Stimulated activated CD8-positive, alpha-beta memory T cell treated with anti-CD3 and anti-CD28 coated beads, Interleukin-4, amount 100 ng/mL, for 24 hours (primary cell): ENCODE results near the gene MED27.

Experiments
- DNase-seq: peaks from one replicate; pipeline ENCODE4 v3.0.0-alpha.2; 2020; ENCODE audit warnings: low read depth

MED27 gene

GRCh38 chr9:131997779-131998178 is 81.9 kb downstream of the MED27 start:
- no peak for DNase-seq

- no peak for DNase-seq
These were observed 82.6 kb downstream of the MED27 start for GRCh38 chr9:131997076-131997475.

- DNase-seq = no peak
These were observed 84.3 kb downstream of the MED27 start for GRCh38 chr9:131995382-131995781.

- DNase-seq = no peak
These were observed 85.1 kb downstream of the MED27 start for GRCh38 chr9:131994364-131995125.

GRCh38 chr9:131992906-131993657 is 86.6 kb downstream of the MED27 start:
- DNase-seq = no peak

- DNase-seq = no peak
These were observed 92.4 kb downstream of the MED27 start for GRCh38 chr9:131987232-131987631.

- no peak for DNase-seq
These were observed 93.1 kb downstream of the MED27 start for GRCh38 chr9:131986576-131986975.

GRCh38 chr9:131986089-131986488 is 93.6 kb downstream of the MED27 start:
- DNase-seq = no peak

- no peak for DNase-seq
These were observed 95.1 kb downstream of the MED27 start for GRCh38 chr9:131984564-131984963.

- DNase-seq = no peak
These were observed 96.9 kb downstream of the MED27 start for GRCh38 chr9:131982671-131983239.

- no peak for DNase-seq
These were observed 97.6 kb downstream of the MED27 start for GRCh38 chr9:131982102-131982501.

GRCh38 chr9:131981116-131981776 is 98.4 kb downstream of the MED27 start:
- no peak for DNase-seq

GRCh38 chr9:131980267-131981016 is 99.2 kb downstream of the MED27 start:
- DNase-seq = no peak

GRCh38 chr9:131977109-131977838 is 102.4 kb downstream of the MED27 start:
- DNase-seq = no peak

GRCh38 chr9:131976157-131977108 is 103.2 kb downstream of the MED27 start:
- DNase-seq = no peak

GRCh38 chr9:131972889-131973288 is 106.8 kb downstream of the MED27 start:
- no peak for DNase-seq

GRCh38 chr9:131971482-131972074 is 108.1 kb downstream of the MED27 start:
- DNase-seq = no peak

GRCh38 chr9:131969469-131969989 is 110.1 kb downstream of the MED27 start:
- DNase-seq = no peak

GRCh38 chr9:131968632-131969031 is 111.0 kb downstream of the MED27 start:
- no peak for DNase-seq
